H1 (cell line): ENCODE measurements around the gene TMEM117. TPM values are rescaled to one million over a fixed set of nuclear protein-coding genes. Genes with fewer than 3 reads are reported as not detected.

Experiments used
- CTCF ChIA-PET: fragments of 300-600 bp; sonication (Branson Sonifier 250); formaldehyde crosslinking; loops from one replicate; lab custom pipeline; 2021; ENCODE audit not compliant: partially characterized antibody; lab: Charles Lee
- POLR2A ChIA-PET: fragments of 300-600 bp; sonication (Branson Sonifier 250); formaldehyde crosslinking; loops from one replicate; lab custom pipeline; 2021; ENCODE audit warnings: inconsistent platforms; ENCODE audit not compliant: partially characterized antibody; lab: Charles Lee
- DNase-seq, 2 experiments: peaks; one replicate each; pipeline versions ENCODE4 v3.0.0 to v3.0.0-alpha.2; 2010 to 2022; ENCODE audit warnings: low spot score in 2 of 2, low read depth in 1 of 2, mixed read lengths in 1 of 2
- FAIRE-seq: peaks from 2 replicates; lab custom pipeline; 2011; peaks lifted over from hg19 to GRCh38; lab: Jason Lieb, UNC
- H2AFZ ChIP-seq: 2 replicates; pipeline ENCODE4 v1.8.1; 2012; ENCODE audit warnings: low read length, inconsistent platforms
- H2AK5ac ChIP-seq: 2 replicates; pipeline ENCODE4 v1.6.1; 2013; ENCODE audit warnings: low read depth, low read length
- H2BK120ac ChIP-seq: replicated peaks from 2 replicates; pipeline ENCODE3; 2013; ENCODE audit warnings: low read depth, low read length, inconsistent platforms
- H2BK12ac ChIP-seq: 2 replicates; pipeline ENCODE4 v1.6.1; 2013; ENCODE audit warnings: low read depth, low read length
- H2BK15ac ChIP-seq: 2 replicates; pipeline ENCODE4 v1.6.1; 2013; ENCODE audit warnings: low read length
- H2BK20ac ChIP-seq: 2 replicates; pipeline ENCODE4 v1.6.1; 2013; ENCODE audit warnings: low read length
- H2BK5ac ChIP-seq: 2 replicates; pipeline ENCODE4 v1.6.1; 2013; ENCODE audit warnings: low read depth, low read length
- H3K14ac ChIP-seq: 2 replicates; pipeline ENCODE4 v1.6.1; 2013; ENCODE audit warnings: inconsistent platforms; ENCODE audit not compliant: insufficient read length
- H3K18ac ChIP-seq: 2 replicates; pipeline ENCODE4 v1.6.1; 2013; ENCODE audit warnings: low read length; ENCODE audit errors: extremely low read depth
- H3K23ac ChIP-seq: 2 replicates; pipeline ENCODE4 v1.6.1; 2013; ENCODE audit warnings: inconsistent platforms; ENCODE audit not compliant: insufficient read length
- H3K23me2 ChIP-seq: 2 replicates; pipeline ENCODE4 v1.6.1; 2013; ENCODE audit warnings: low read depth, low read length
- H3K27ac ChIP-seq: 2 replicates; pipeline ENCODE4 v1.6.1; 2011; ENCODE audit warnings: low read depth, low read length, inconsistent platforms
- H3K27me3 ChIP-seq, 4 experiments: replicated peaks in 1 of 4; 1 replicate in 1 of 4; 2 replicates in 3 of 4; pipeline versions ENCODE4 v1.6.1 to v1.8.1; 2011 to 2013; ENCODE audit warnings: low read length in 3 of 4, mild to moderate bottlenecking in 3 of 4, inconsistent platforms in 2 of 4, mixed read lengths in 2 of 4, moderate library complexity in 1 of 4; ENCODE audit not compliant: control insufficient read depth in 3 of 4, insufficient read depth in 3 of 4; ENCODE audit errors: extremely low read depth in 1 of 4
- H3K36me3 ChIP-seq, 4 experiments: 2 replicates each; pipeline versions ENCODE4 v1.6.1 to v1.8.1; 2011 to 2013; ENCODE audit warnings: mild to moderate bottlenecking in 4 of 4, low read length in 3 of 4, moderate library complexity in 2 of 4, control low read depth in 1 of 4, inconsistent platforms in 1 of 4; ENCODE audit not compliant: insufficient read depth in 4 of 4, control insufficient read depth in 2 of 4
- H3K4ac ChIP-seq: replicated peaks from 2 replicates; pipeline ENCODE3; 2013; ENCODE audit warnings: low read length, low read depth, mixed read lengths, inconsistent platforms; ENCODE audit not compliant: insufficient read length
- H3K4me1 ChIP-seq, 4 experiments: replicated peaks in 1 of 4; 1 replicate in 1 of 4; 2 replicates in 3 of 4; pipeline versions ENCODE4 v1.6.1 to v1.8.1; 2011 to 2013; ENCODE audit warnings: low read length in 3 of 4, inconsistent platforms in 2 of 4, mixed read lengths in 1 of 4; ENCODE audit not compliant: insufficient read depth in 4 of 4, control insufficient read depth in 3 of 4
- H3K4me2 ChIP-seq, 2 experiments: 2 replicates each; pipeline versions ENCODE4 v1.6.1 to v1.8.1; 2011 to 2013; ENCODE audit warnings: low read depth in 2 of 2, low read length in 2 of 2, control low read depth in 1 of 2, inconsistent platforms in 1 of 2, mild to moderate bottlenecking in 1 of 2; ENCODE audit not compliant: insufficient read depth in 1 of 2
- H3K4me3 ChIP-seq, 4 experiments: fragments of 200-600, 300-600 bp in 1 of 4; sonication (generic), shearing (Covaris generic), sonication (Bioruptor Twin) in 1 of 4; 2 replicates each; pipeline versions ENCODE4 v1.5.1 to v1.8.1; 2011 to 2016; ENCODE audit warnings: low read length in 4 of 4, low read depth in 3 of 4, control low read depth in 2 of 4, inconsistent platforms in 2 of 4, mild to moderate bottlenecking in 2 of 4, mixed read lengths in 1 of 4, moderate library complexity in 1 of 4; ENCODE audit not compliant: insufficient read depth in 2 of 4; ENCODE audit errors: extremely low read depth in 1 of 4
- H3K56ac ChIP-seq: replicated peaks from 2 replicates; pipeline ENCODE3; 2013; ENCODE audit warnings: low read depth, mild to moderate bottlenecking, mixed read lengths, low read length, inconsistent platforms; ENCODE audit not compliant: insufficient read length
- H3K79me1 ChIP-seq: 2 replicates; pipeline ENCODE4 v1.6.1; 2013; ENCODE audit warnings: low read depth, low read length, control low read depth
- H3K79me2 ChIP-seq, 2 experiments: 2 replicates each; pipeline versions ENCODE4 v1.6.1 to v1.8.1; 2012 to 2013; ENCODE audit warnings: low read length in 2 of 2, mild to moderate bottlenecking in 2 of 2, inconsistent platforms in 1 of 2; ENCODE audit not compliant: insufficient read depth in 2 of 2, control insufficient read depth in 1 of 2
- H3K9ac ChIP-seq, 4 experiments: replicated peaks in 1 of 4; 1 replicate in 1 of 4; 2 replicates in 3 of 4; pipeline versions ENCODE4 v1.6.1 to v1.8.1; 2011 to 2013; ENCODE audit warnings: low read depth in 3 of 4, low read length in 3 of 4, control low read depth in 2 of 4, mild to moderate bottlenecking in 2 of 4, moderate library complexity in 2 of 4, inconsistent platforms in 1 of 4; ENCODE audit errors: extremely low read depth in 1 of 4
- H3K9me3 ChIP-seq, 2 experiments: 2 replicates each; pipeline versions ENCODE4 v1.6.1 to v1.8.1; 2012 to 2013; ENCODE audit warnings: mild to moderate bottlenecking in 2 of 2, moderate library complexity in 2 of 2, control low read depth in 1 of 2, inconsistent platforms in 1 of 2, low read depth in 1 of 2, low read length in 1 of 2, mixed read lengths in 1 of 2; ENCODE audit not compliant: insufficient read depth in 2 of 2
- H4K20me1 ChIP-seq, 2 experiments: replicated peaks in 1 of 2; 2 replicates each; pipeline versions ENCODE3 to v1.8.1; 2011 to 2013; ENCODE audit warnings: inconsistent platforms in 2 of 2, low read length in 2 of 2, mild to moderate bottlenecking in 1 of 2; ENCODE audit not compliant: insufficient read depth in 2 of 2, control insufficient read depth in 1 of 2
- H4K5ac ChIP-seq: 2 replicates; pipeline ENCODE4 v1.6.1; 2013; ENCODE audit warnings: low read length, low read depth, mixed read lengths, inconsistent platforms; ENCODE audit not compliant: insufficient read length
- H4K8ac ChIP-seq: 2 replicates; pipeline ENCODE4 v1.8.0; 2013; ENCODE audit warnings: mild to moderate bottlenecking, moderate library complexity, low read length, inconsistent platforms; ENCODE audit not compliant: insufficient read depth; ENCODE audit errors: extremely low read depth
- H4K91ac ChIP-seq: replicated peaks from 2 replicates; pipeline ENCODE3; 2013; ENCODE audit warnings: low read length, mixed read lengths, inconsistent platforms; ENCODE audit not compliant: insufficient read length
- BACH1 ChIP-seq: IDR thresholded peaks from 2 replicates; pipeline ENCODE4 v1.6.1; 2012; ENCODE audit warnings: low read length, improper control_type of control experiment
- BRCA1 ChIP-seq: IDR thresholded peaks from 2 replicates; pipeline ENCODE4 v1.6.1; 2012; ENCODE audit warnings: low read depth, low read length, improper control_type of control experiment
- CREB1 ChIP-seq: IDR thresholded peaks from 2 replicates; pipeline ENCODE4 v1.6.1; 2012; ENCODE audit warnings: inconsistent platforms
- NANOG ChIP-seq: IDR thresholded peaks from 2 replicates; pipeline ENCODE4 v1.6.1; 2011; ENCODE audit warnings: low read length, low read depth, mild to moderate bottlenecking, inconsistent platforms; ENCODE audit not compliant: insufficient read depth, poor library complexity, severe bottlenecking
- POLR2A ChIP-seq, 2 experiments: IDR thresholded peaks; 1 replicate in 1 of 2; 2 replicates in 1 of 2; pipeline ENCODE4 v1.6.1; 2011; ENCODE audit warnings: low read depth in 2 of 2, low read length in 2 of 2, mild to moderate bottlenecking in 2 of 2; ENCODE audit errors: control extremely low read depth in 1 of 2
- POU5F1 ChIP-seq: IDR thresholded peaks from 2 replicates; pipeline ENCODE4 v1.6.1; 2011; ENCODE audit warnings: low read depth, mild to moderate bottlenecking, low read length, moderate library complexity
- RAD21 ChIP-seq, 2 experiments: IDR thresholded peaks in 1 of 2; conservative IDR thresholded peaks in 1 of 2; 2 replicates each; pipeline ENCODE4 v1.6.1; 2011; ENCODE audit warnings: low read depth in 2 of 2, low read length in 2 of 2, improper control_type of control experiment in 1 of 2, inconsistent platforms in 1 of 2, mild to moderate bottlenecking in 1 of 2, moderate library complexity in 1 of 2
- RBBP5 ChIP-seq: IDR thresholded peaks from 2 replicates; pipeline ENCODE4 v1.7.1; 2012; ENCODE audit warnings: low read depth, mild to moderate bottlenecking, inconsistent platforms, low read length, moderate library complexity, borderline replicate concordance
- SAP30 ChIP-seq: fragments of 300-600 bp; sonication (generic); IDR thresholded peaks from 2 replicates; pipeline ENCODE4 v1.7.1; 2012; ENCODE audit warnings: low read length, moderate library complexity, mild to moderate bottlenecking, inconsistent platforms; ENCODE audit not compliant: insufficient read depth, insufficient replicate concordance
- SP1 ChIP-seq: IDR thresholded peaks from 2 replicates; pipeline ENCODE4 v1.6.1; 2011; ENCODE audit warnings: low read depth, low read length
- SRF ChIP-seq: IDR thresholded peaks from 2 replicates; pipeline ENCODE4 v1.6.1; 2011; ENCODE audit warnings: mild to moderate bottlenecking, low read depth, low read length, moderate library complexity
- TBP ChIP-seq: IDR thresholded peaks from 2 replicates; pipeline ENCODE4 v1.6.1; 2011; ENCODE audit warnings: low read depth, low read length, improper control_type of control experiment
- WGBS, 2 experiments: shearing (Covaris generic) in 1 of 2; methylation state at CpG; one replicate each; pipeline versions ENCODE4 v1.1.6 to v1.1.7; 2013 to 2015; ENCODE audit warnings: low lambda C conversion rate in 2 of 2, mixed read lengths in 2 of 2, inconsistent platforms in 1 of 2, low coverage in 1 of 2, missing lambda C conversion rate in 1 of 2; ENCODE audit not compliant: insufficient replicate concordance in 2 of 2, insufficient coverage in 1 of 2, insufficient read length in 1 of 2; ENCODE audit errors: extremely low coverage in 1 of 2, missing lambda C conversion rate in 1 of 2; 5-methylcytosine and 5-hydroxymethylcytosine counted together
- polyA plus RNA-seq, 7 experiments: library from polyadenylated mRNA; depleted of rRNA in 3 of 7; stranded (reverse) in 5 of 7; unstranded in 2 of 7; fragments of >200 nt in 5 of 7; fragments of 200-250 nt in 2 of 7; gene quantifications; 1 replicate in 5 of 7; 2 replicates in 1 of 7; 4 replicates in 1 of 7; pipeline versions ENCODE4 v1.2.1 to v1.2.3, GENCODE V29; 2011 to 2013; ENCODE audit warnings: missing spikeins in 2 of 7, mixed read lengths in 2 of 7
- total RNA-seq: library from RNA; stranded (reverse); fragmentation: NEBNext Ultra II Directional; extraction: Animal tissue kit (Norgen Biotek cat#: 25700); gene quantifications from 2 replicates; pipeline ENCODE4 v1.2.1, GENCODE V29; 2021
- TF ChIP-seq, protein P1 (sequence below): IDR thresholded peaks from 2 replicates; pipeline ENCODE4 v1.6.1; 2012; ENCODE audit warnings: low read length, inconsistent platforms

The TMEM117 gene
- total and polyA plus RNA-seq, 2 of the 8 experiments (the other 6 are each of a cell fraction or from before 2014, with no cell fraction given) = 0.80 to 1.4 TPM

- Histone ChIP-seq H2BK20ac (no peak overlapping the region), H3K56ac (no peak overlapping the region), H4K91ac (no peak overlapping the region), H3K18ac (no peak overlapping the region), H3K27ac (no peak overlapping the region), H2AK5ac (no peak overlapping the region), H3K4ac (no peak overlapping the region), H2BK12ac (no peak overlapping the region), H2BK120ac (no peak overlapping the region), H3K4me1 (no peaks in the 10 kb centered on the region), H2BK15ac (no peak overlapping the region), H3K23me2 (no peaks in the 10 kb centered on the region), H3K9ac (no peak overlapping the region), H3K23ac (no peak overlapping the region), H3K9me3 (no peaks in the 10 kb centered on the region), H3K79me2 (no peaks in the 10 kb centered on the region), H4K20me1 (no peaks in the 10 kb centered on the region), H2BK5ac (no peak overlapping the region), H3K4me2 (no peak overlapping the region), H2AFZ (no peak overlapping the region), H3K27me3 (no peaks in the 10 kb centered on the region), H4K5ac (no peak overlapping the region), H3K36me3 (no peaks in the 10 kb centered on the region), H3K4me3 (no peak overlapping the region), H3K14ac (no peak overlapping the region), H4K8ac (no peak overlapping the region), H3K79me1 (no peaks in the 10 kb centered on the region)
- FAIRE-seq = no peak
- TF ChIP-seq TBP (no peak), BRCA1 (no peak), RBBP5 (no peak), POU5F1 (no peak), RAD21 (IDR thresholded peaks at IDR 0.05 in 1 of 2, conservative IDR thresholded peaks at IDR 0.05 in 1 of 2; ENCODE audit: low read depth in 2 of 2, low read length in 2 of 2) (no peak), POLR2A (IDR thresholded peaks at IDR 0.05; ENCODE audit: control extremely low read depth in 1 of 2, low read depth in 2 of 2, low read length in 2 of 2) (no peak), BACH1 (no peak), SP1 (no peak), CREB1 (no peak), SAP30 (no peak), NANOG (no peak), SRF (no peak)
- TF ChIP-seq, protein P1, sequence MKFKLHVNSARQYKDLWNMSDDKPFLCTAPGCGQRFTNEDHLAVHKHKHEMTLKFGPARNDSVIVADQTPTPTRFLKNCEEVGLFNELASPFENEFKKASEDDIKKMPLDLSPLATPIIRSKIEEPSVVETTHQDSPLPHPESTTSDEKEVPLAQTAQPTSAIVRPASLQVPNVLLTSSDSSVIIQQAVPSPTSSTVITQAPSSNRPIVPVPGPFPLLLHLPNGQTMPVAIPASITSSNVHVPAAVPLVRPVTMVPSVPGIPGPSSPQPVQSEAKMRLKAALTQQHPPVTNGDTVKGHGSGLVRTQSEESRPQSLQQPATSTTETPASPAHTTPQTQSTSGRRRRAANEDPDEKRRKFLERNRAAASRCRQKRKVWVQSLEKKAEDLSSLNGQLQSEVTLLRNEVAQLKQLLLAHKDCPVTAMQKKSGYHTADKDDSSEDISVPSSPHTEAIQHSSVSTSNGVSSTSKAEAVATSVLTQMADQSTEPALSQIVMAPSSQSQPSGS = no peak
- ChIA-PET POLR2A (no interaction called here), CTCF (no interaction called here)
- 91% methylated on average over 2 of the region's 2 CpGs; no CpG with 5 or more reads in 1 of the 2 experiments for WGBS, 2 experiments
- no peak for DNase-seq
Observed at GRCh38 chr12:44367916-44368315, 532.0 kb downstream of the TMEM117 start.
